SK-N-SH treated with all-trans-retinoic acid at 6 μM for 48 hours (cell line): ENCODE measurements around the gene CDC42EP5.

Experiments
- ARNTL ChIP-seq: fragments of 450-650 bp; formaldehyde crosslinking; IDR thresholded peaks from 2 replicates; pipeline ENCODE4 v1.5.0; 2020; ENCODE audit warnings: low read depth, mild to moderate bottlenecking, moderate library complexity, borderline replicate concordance
- OSR1 ChIP-seq: fragments of 250-450 bp; sonication (Bioruptor Pico); IDR thresholded peaks from 2 replicates; pipeline ENCODE4 v1.8.0; 2022; ENCODE audit warnings: moderate library complexity, mild to moderate bottlenecking, inconsistent platforms
- PATZ1 ChIP-seq: fragments of 250-450 bp; sonication (Bioruptor Pico); IDR thresholded peaks from 2 replicates; pipeline ENCODE4 v1.8.0; 2020; ENCODE audit warnings: mild to moderate bottlenecking, moderate library complexity, borderline replicate concordance
- ZC3H10 ChIP-seq: fragments of 250-450 bp; sonication (Bioruptor Pico); IDR thresholded peaks from 2 replicates; pipeline ENCODE4 v1.5.1; 2021; ENCODE audit warnings: mild to moderate bottlenecking, moderate library complexity
- ZFP3 ChIP-seq: fragments of 250-450 bp; sonication (Bioruptor Pico); IDR thresholded peaks from 2 replicates; pipeline ENCODE4 v1.5.0; 2020; ENCODE audit warnings: mild to moderate bottlenecking, moderate library complexity

- no peak for TF ChIP-seq ZFP3 (CRISPR knock-in tag)
- no peak for TF ChIP-seq ZC3H10 (CRISPR knock-in tag)
- TF ChIP-seq ARNTL: no peak
- TF ChIP-seq OSR1 (CRISPR knock-in tag): no peak
- TF ChIP-seq PATZ1: no peak
These were observed 2.7 kb downstream of the CDC42EP5 start for GRCh38 chr19:54470276-54470887.
